H9 (cell line): ENCODE results near the gene PHLDA1. TPM values are rescaled to one million over a fixed set of nuclear protein-coding genes. Genes with fewer than 3 reads are reported as not detected.

ENCODE experiments used
- DNase-seq: peaks from one replicate; pipeline ENCODE4 v3.0.0-alpha.2; 2017
- H2AFZ ChIP-seq: one replicate; pipeline ENCODE4 v1.6.1; 2013; ENCODE audit warnings: mild to moderate bottlenecking, low read length, control low read depth, moderate library complexity
- H2AK5ac ChIP-seq: 2 replicates; pipeline ENCODE4 v1.6.1; 2013; ENCODE audit warnings: low read length, control low read depth, mixed read lengths; ENCODE audit not compliant: insufficient read length
- H2BK120ac ChIP-seq: one replicate; pipeline ENCODE4 v1.6.1; 2013; ENCODE audit warnings: low read depth, mild to moderate bottlenecking, low read length, control low read depth, inconsistent platforms; ENCODE audit not compliant: poor library complexity, severe bottlenecking
- H2BK12ac ChIP-seq: 2 replicates; pipeline ENCODE4 v1.6.1; 2013; ENCODE audit warnings: low read length, control low read depth, mixed read lengths, low read depth; ENCODE audit not compliant: insufficient read length
- H2BK15ac ChIP-seq: 2 replicates; pipeline ENCODE4 v1.6.1; 2013; ENCODE audit warnings: low read depth, low read length, control low read depth
- H2BK20ac ChIP-seq: one replicate; pipeline ENCODE4 v1.6.1; 2013; ENCODE audit warnings: low read depth, mild to moderate bottlenecking, low read length, control low read depth, inconsistent platforms; ENCODE audit not compliant: poor library complexity, severe bottlenecking
- H2BK5ac ChIP-seq: 2 replicates; pipeline ENCODE4 v1.6.1; 2013; ENCODE audit warnings: low read length, control low read depth, mixed read lengths; ENCODE audit not compliant: insufficient read length
- H3K14ac ChIP-seq: 2 replicates; pipeline ENCODE4 v1.6.1; 2013; ENCODE audit warnings: low read length, control low read depth; ENCODE audit not compliant: insufficient read depth
- H3K18ac ChIP-seq: 2 replicates; pipeline ENCODE4 v1.6.1; 2013; ENCODE audit warnings: low read depth, mild to moderate bottlenecking, mixed read lengths, low read length, control low read depth; ENCODE audit not compliant: insufficient read length
- H3K23ac ChIP-seq: 2 replicates; pipeline ENCODE4 v1.6.1; 2013; ENCODE audit warnings: low read length, control low read depth, mixed read lengths, low read depth; ENCODE audit not compliant: insufficient read length
- H3K23me2 ChIP-seq: 2 replicates; pipeline ENCODE4 v1.6.1; 2013; ENCODE audit warnings: low read depth, mild to moderate bottlenecking, mixed read lengths, low read length, control low read depth; ENCODE audit not compliant: insufficient read length, poor library complexity, severe bottlenecking
- H3K27ac ChIP-seq: 2 replicates; pipeline ENCODE4 v1.5.1; 2013; ENCODE audit warnings: low read length, control low read depth, mixed read lengths, low read depth; ENCODE audit not compliant: insufficient read length
- H3K27me3 ChIP-seq: 2 replicates; pipeline ENCODE4 v1.6.1; 2013; ENCODE audit warnings: low read length, control low read depth, inconsistent platforms; ENCODE audit not compliant: insufficient read depth
- H3K4ac ChIP-seq: 2 replicates; pipeline ENCODE4 v1.6.1; 2013; ENCODE audit warnings: low read depth, mild to moderate bottlenecking, control low read depth, inconsistent platforms, low read length, moderate library complexity
- H3K4me1 ChIP-seq: 2 replicates; pipeline ENCODE4 v1.6.1; 2013; ENCODE audit warnings: low read length, control low read depth, inconsistent platforms; ENCODE audit not compliant: insufficient read depth
- H3K4me2 ChIP-seq: 2 replicates; pipeline ENCODE4 v1.6.1; 2013; ENCODE audit warnings: low read length, control low read depth, mixed read lengths; ENCODE audit not compliant: insufficient read length, insufficient read depth
- H3K56ac ChIP-seq: 2 replicates; pipeline ENCODE4 v1.6.1; 2013; ENCODE audit warnings: low read depth, mild to moderate bottlenecking, mixed read lengths, low read length, control low read depth; ENCODE audit not compliant: insufficient read length
- H3K79me1 ChIP-seq: 2 replicates; pipeline ENCODE4 v1.6.1; 2013; ENCODE audit warnings: low read depth, mild to moderate bottlenecking, moderate library complexity, low read length, control low read depth, inconsistent platforms; ENCODE audit not compliant: insufficient read depth, poor library complexity, severe bottlenecking
- H3K79me2 ChIP-seq: 2 replicates; pipeline ENCODE4 v1.6.1; 2013; ENCODE audit warnings: low read length, control low read depth, inconsistent platforms; ENCODE audit not compliant: insufficient read depth
- H3K9ac ChIP-seq: 2 replicates; pipeline ENCODE4 v1.6.1; 2013; ENCODE audit warnings: low read length, control low read depth, mixed read lengths; ENCODE audit not compliant: insufficient read length; ENCODE audit errors: extremely low read depth
- H3K9me3 ChIP-seq: one replicate; pipeline ENCODE4 v1.6.1; 2013; ENCODE audit warnings: low read depth, low read length, inconsistent platforms; ENCODE audit not compliant: control insufficient read depth
- H3T11ph ChIP-seq: one replicate; pipeline ENCODE4 v1.6.1; 2013; ENCODE audit warnings: mild to moderate bottlenecking, low read length, control low read depth, inconsistent platforms
- H4K20me1 ChIP-seq: one replicate; pipeline ENCODE4 v1.6.1; 2013; ENCODE audit not compliant: control insufficient read depth, insufficient read length, insufficient read depth
- H4K5ac ChIP-seq: 2 replicates; pipeline ENCODE4 v1.6.1; 2013; ENCODE audit warnings: low read depth, mild to moderate bottlenecking, mixed read lengths, low read length, control low read depth; ENCODE audit not compliant: insufficient read length
- H4K8ac ChIP-seq: replicated peaks from 2 replicates; pipeline ENCODE4 v1.6.1; 2013; ENCODE audit warnings: low read length, control low read depth, mixed read lengths, low read depth; ENCODE audit not compliant: insufficient read length
- H4K91ac ChIP-seq: 2 replicates; pipeline ENCODE4 v1.6.1; 2013; ENCODE audit warnings: low read depth, mild to moderate bottlenecking, moderate library complexity, mixed read lengths, low read length, control low read depth; ENCODE audit not compliant: insufficient read length
- H3K27ac Mint-ChIP-seq, 3 experiments: 2 replicates in 2 of 3; 3 replicates in 1 of 3; pipeline ENCODE4 v1.8.0; 2020 to 2021; ENCODE audit warnings: mixed read lengths in 3 of 3, mild to moderate bottlenecking in 1 of 3, moderate library complexity in 1 of 3
- H3K27me3 Mint-ChIP-seq: 2 replicates; pipeline ENCODE4 v1.8.0; 2021; ENCODE audit warnings: low read depth, mild to moderate bottlenecking, moderate library complexity, mixed read lengths
- H3K36me3 Mint-ChIP-seq, 3 experiments: 2 replicates in 2 of 3; 3 replicates in 1 of 3; pipeline ENCODE4 v1.8.0; 2020 to 2021; ENCODE audit warnings: low read depth in 3 of 3, mixed read lengths in 3 of 3; ENCODE audit not compliant: insufficient read depth in 1 of 3
- H3K4me1 Mint-ChIP-seq, 2 experiments: 2 replicates each; pipeline ENCODE4 v1.8.0; 2020; ENCODE audit warnings: mixed read lengths in 2 of 2
- H3K4me3 Mint-ChIP-seq, 2 experiments: 2 replicates in 1 of 2; 3 replicates in 1 of 2; pipeline ENCODE4 v1.8.0; 2020 to 2021; ENCODE audit warnings: mild to moderate bottlenecking in 2 of 2, mixed read lengths in 2 of 2, moderate library complexity in 1 of 2
- H3K9me3 Mint-ChIP-seq, 2 experiments: 2 replicates in 1 of 2; 3 replicates in 1 of 2; pipeline ENCODE4 v1.8.0; 2020; ENCODE audit warnings: mild to moderate bottlenecking in 2 of 2, mixed read lengths in 2 of 2, moderate library complexity in 1 of 2
- CTCF ChIP-seq: fragments of 200-600 bp; sonication (generic); conservative IDR thresholded peaks from 3 replicates; pipeline ENCODE4 v1.8.0; 2021; ENCODE audit warnings: antibody characterized with exemption, mild to moderate bottlenecking
- WGBS: extraction: QIAGEN DNeasy Blood & Tissue Kit; methylation state at CpG from one replicate; pipeline ENCODE4 v1.1.7; 2013; ENCODE audit warnings: missing lambda C conversion rate, low lambda C conversion rate, mixed read lengths; ENCODE audit not compliant: insufficient read length; ENCODE audit errors: extremely low coverage; 5-methylcytosine and 5-hydroxymethylcytosine counted together
- total RNA-seq: library from RNA; stranded (reverse); gene quantifications from 2 replicates; pipeline ENCODE4 v1.2.1, GENCODE V29; 2021

PHLDA1 gene
- total RNA-seq, 1 experiment from 2014 or later, result 106 TPM

GRCh38 chr12:76031081-76031413 lies 529 bp downstream of the PHLDA1 start:
- peaks cover 5 to 47% (median 32%) of the 10 kb centered on the region in 3 experiments; a peak in 4 of 7 replicates for H3K36me3 Mint-ChIP-seq
- no peak overlapping the region for H3K18ac ChIP-seq
- peak overlapping the region; percentile 54 for H3K4me2 ChIP-seq
- no peak overlapping the region for H2AK5ac ChIP-seq
- no peak overlapping the region for H2BK12ac ChIP-seq
- TF ChIP-seq CTCF, result no peak
- H3K4me3 Mint-ChIP-seq, result peak overlapping the region; percentile 98 to 99
- no peak overlapping the region for H2BK20ac ChIP-seq
- H3K23ac ChIP-seq, result no peak overlapping the region
- no peaks in the 10 kb centered on the region for H3K9me3 ChIP-seq
- H3K27me3 ChIP-seq, result no peaks in the 10 kb centered on the region
- no peak overlapping the region for H2AFZ ChIP-seq
- peaks cover 38% of the 10 kb centered on the region in 2 experiments for H3K4me1 Mint-ChIP-seq
- no peak overlapping the region for H4K5ac ChIP-seq
- H3K56ac ChIP-seq, result no peak overlapping the region
- no peak for DNase-seq
- no CpG with 5 or more reads among the region's 26 CpGs for WGBS
- no peak overlapping the region for H4K91ac ChIP-seq
- no peak overlapping the region for H3K4ac ChIP-seq
- H3T11ph ChIP-seq, result no peak overlapping the region
- peak overlapping the region; percentile 73 for H3K9ac ChIP-seq
- H3K27ac ChIP-seq, result no peak overlapping the region
- peaks cover 3% of the 10 kb centered on the region for H3K27me3 Mint-ChIP-seq
- peaks cover 11% of the 10 kb centered on the region; the same call in 1 of the 2 replicates for H3K79me2 ChIP-seq
- no peak overlapping the region for H4K8ac ChIP-seq
- peak overlapping the region in 2 of 3 experiments; percentile 47 to 83; a peak in 3 of 7 replicates for H3K27ac Mint-ChIP-seq
- H3K14ac ChIP-seq, result peak overlapping the region; percentile 51; the same call in 1 of the 2 replicates
- no peaks in the 10 kb centered on the region for H3K79me1 ChIP-seq
- H3K4me1 ChIP-seq, result peaks cover 8% of the 10 kb centered on the region; the same call in 1 of the 2 replicates
- H2BK5ac ChIP-seq, result no peak overlapping the region
- no peaks in the 10 kb centered on the region for H4K20me1 ChIP-seq
- H3K23me2 ChIP-seq, result peaks cover 9% of the 10 kb centered on the region
- no peak overlapping the region for H2BK120ac ChIP-seq
- no peaks in the 10 kb centered on the region; a peak in 1 of 5 replicates for H3K9me3 Mint-ChIP-seq
- no peak overlapping the region for H2BK15ac ChIP-seq
